SK-N-SH (cell line): ENCODE data around the gene EVA1B.

Experiments
- YY1 ChIP-seq: IDR thresholded peaks from 2 replicates; pipeline ENCODE4 v1.4.0; 2012; ENCODE audit warnings: low read depth, mild to moderate bottlenecking
- TF ChIP-seq, protein P1 (sequence below): fragments of 200-600 bp; sonication (generic); IDR thresholded peaks from 2 replicates; pipeline ENCODE4 v1.6.1; 2017; ENCODE audit warnings: antibody characterized with exemption, mild to moderate bottlenecking, moderate library complexity

DNA sequence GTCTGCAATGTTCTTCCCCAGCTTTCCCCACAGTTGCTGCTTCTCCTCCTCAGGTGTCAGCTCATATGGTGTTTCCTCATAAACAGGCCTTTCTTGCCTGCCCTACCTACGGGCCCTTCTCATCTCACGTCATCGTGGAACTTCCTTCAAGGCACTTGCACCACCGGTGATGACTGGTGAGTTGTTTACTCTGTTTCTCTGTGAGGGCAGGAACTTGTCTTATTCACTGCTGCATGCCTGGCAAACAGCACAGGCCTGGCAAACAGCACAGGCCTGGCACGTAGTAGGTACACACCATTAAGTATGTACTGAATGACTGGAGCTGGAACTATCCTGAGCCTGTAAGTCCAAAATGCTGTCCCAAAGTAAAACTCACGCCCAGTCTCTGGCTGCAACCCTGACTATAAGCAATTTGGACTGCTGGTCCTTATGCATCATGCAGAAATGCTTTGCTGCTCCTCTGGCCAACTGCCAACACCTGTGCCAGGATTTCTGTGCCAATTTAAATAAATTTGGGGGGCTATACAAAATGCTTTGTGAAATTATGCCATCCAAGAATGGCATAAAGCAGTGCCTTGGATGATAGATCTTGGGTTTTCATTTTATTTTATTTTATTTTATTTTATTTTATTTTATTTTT, 36.6 kb upstream of the EVA1B start:
- TF ChIP-seq, protein P1, sequence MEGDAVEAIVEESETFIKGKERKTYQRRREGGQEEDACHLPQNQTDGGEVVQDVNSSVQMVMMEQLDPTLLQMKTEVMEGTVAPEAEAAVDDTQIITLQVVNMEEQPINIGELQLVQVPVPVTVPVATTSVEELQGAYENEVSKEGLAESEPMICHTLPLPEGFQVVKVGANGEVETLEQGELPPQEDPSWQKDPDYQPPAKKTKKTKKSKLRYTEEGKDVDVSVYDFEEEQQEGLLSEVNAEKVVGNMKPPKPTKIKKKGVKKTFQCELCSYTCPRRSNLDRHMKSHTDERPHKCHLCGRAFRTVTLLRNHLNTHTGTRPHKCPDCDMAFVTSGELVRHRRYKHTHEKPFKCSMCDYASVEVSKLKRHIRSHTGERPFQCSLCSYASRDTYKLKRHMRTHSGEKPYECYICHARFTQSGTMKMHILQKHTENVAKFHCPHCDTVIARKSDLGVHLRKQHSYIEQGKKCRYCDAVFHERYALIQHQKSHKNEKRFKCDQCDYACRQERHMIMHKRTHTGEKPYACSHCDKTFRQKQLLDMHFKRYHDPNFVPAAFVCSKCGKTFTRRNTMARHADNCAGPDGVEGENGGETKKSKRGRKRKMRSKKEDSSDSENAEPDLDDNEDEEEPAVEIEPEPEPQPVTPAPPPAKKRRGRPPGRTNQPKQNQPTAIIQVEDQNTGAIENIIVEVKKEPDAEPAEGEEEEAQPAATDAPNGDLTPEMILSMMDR, result no peak
- no peak for TF ChIP-seq YY1
